Natural killer cell (primary cell): ENCODE results near the gene SLC16A10. TPM values are rescaled to one million over a fixed set of nuclear protein-coding genes. Genes with fewer than 3 reads are reported as not detected.

ENCODE experiments used
- ATAC-seq, 3 donors: fragments of 150-1000 bp in 2 of 3; fragments of 200-7000 bp in 1 of 3; cut with Tn5 transposase; 1 replicate in 1 of 3; 2 replicates in 2 of 3; pipeline ENCODE4 v1.10.0; 2021; ENCODE audit warnings: mild to moderate bottlenecking in 2 of 3, moderate library complexity in 2 of 3
- DNase-seq, 2 donors: peaks; one replicate each; pipeline versions ENCODE4 v3.0.0 to v3.0.0-alpha.2; 2013 to 2021; ENCODE audit warnings: mixed read lengths in 1 of 2
- H3K27ac ChIP-seq: one replicate; pipeline ENCODE4 v1.5.1; 2013; ENCODE audit warnings: mild to moderate bottlenecking, low read length
- H3K27me3 ChIP-seq: one replicate; pipeline ENCODE4 v1.6.1; 2013; ENCODE audit warnings: low read length; ENCODE audit not compliant: control insufficient read depth, insufficient read depth
- H3K36me3 ChIP-seq: one replicate; pipeline ENCODE4 v1.6.1; 2013; ENCODE audit warnings: low read length; ENCODE audit not compliant: control insufficient read depth, insufficient read depth
- H3K4me1 ChIP-seq: one replicate; pipeline ENCODE4 v1.6.1; 2013; ENCODE audit warnings: low read length; ENCODE audit not compliant: control insufficient read depth, insufficient read depth
- H3K4me3 ChIP-seq: one replicate; pipeline ENCODE4 v1.5.1; 2013; ENCODE audit warnings: low read length
- H3K9me3 ChIP-seq: one replicate; pipeline ENCODE4 v1.6.1; 2013; ENCODE audit warnings: low read length; ENCODE audit not compliant: control insufficient read depth, insufficient read depth
- H3K27ac Mint-ChIP-seq, 2 donors: one replicate each; pipeline ENCODE4 v1.8.0; 2022; ENCODE audit warnings: mild to moderate bottlenecking in 2 of 2, mixed read lengths in 2 of 2, moderate library complexity in 1 of 2
- H3K27me3 Mint-ChIP-seq, 2 donors: one replicate each; pipeline ENCODE4 v1.8.0; 2022; ENCODE audit warnings: low read depth in 2 of 2, mixed read lengths in 2 of 2
- H3K36me3 Mint-ChIP-seq: one replicate; pipeline ENCODE4 v1.8.0; 2022; ENCODE audit warnings: mixed read lengths
- H3K4me1 Mint-ChIP-seq, 2 donors: one replicate each; pipeline ENCODE4 v1.8.0; 2022; ENCODE audit warnings: mixed read lengths in 2 of 2
- H3K4me3 Mint-ChIP-seq: one replicate; pipeline ENCODE4 v1.8.0; 2022; ENCODE audit warnings: mild to moderate bottlenecking, moderate library complexity, mixed read lengths
- H3K9me3 Mint-ChIP-seq, 2 donors: one replicate each; pipeline ENCODE4 v1.8.0; 2022; ENCODE audit warnings: mixed read lengths in 2 of 2
- CTCF ChIP-seq: fragments of 200-600 bp; IDR thresholded peaks from one replicate; pipeline ENCODE4 v1.8.0; 2022; ENCODE audit warnings: antibody characterized with exemption
- WGBS: methylation state at CpG from one replicate; pipeline ENCODE4 v1.1.7; 2013; ENCODE audit warnings: missing lambda C conversion rate; ENCODE audit not compliant: insufficient coverage; 5-methylcytosine and 5-hydroxymethylcytosine counted together
- intact Hi-C: fragments of 100-400 bp; cut with micrococcal nuclease; formaldehyde crosslinking; loops from one replicate; pipeline ENCODE4 v1.14.2; 2022
- total RNA-seq, 4 donors: library from RNA; stranded (reverse); fragments of 120-200 nt in 1 of 4; gene quantifications; one replicate each; pipeline versions ENCODE4 v1.2.3 to v1.2.4, GENCODE V29; 2013 to 2022

The SLC16A10 gene
- total RNA-seq, 3 donors from 2014 or later (not counting 1 experiment from before 2014, with no cell fraction given) = 0.05 to 0.53 (median 0.18) TPM

- H3K4me3 Mint-ChIP-seq = no peak overlapping the region
- no peaks in the 10 kb centered on the region for H3K4me1 Mint-ChIP-seq
- ATAC-seq = no peak
- Histone ChIP-seq H3K36me3 (no peaks in the 10 kb centered on the region), H3K9me3 (no peaks in the 10 kb centered on the region), H3K4me1 (no peaks in the 10 kb centered on the region), H3K27ac (no peak overlapping the region), H3K27me3 (no peaks in the 10 kb centered on the region), H3K4me3 (no peak overlapping the region)
- H3K9me3 Mint-ChIP-seq = no peaks in the 10 kb centered on the region
- intact Hi-C loops = no loop called here
- no peaks in the 10 kb centered on the region for H3K36me3 Mint-ChIP-seq
- H3K27ac Mint-ChIP-seq = no peak overlapping the region
- 75% methylated on average over 4 of the region's 5 CpGs for WGBS
- peaks cover 12 to 29% of the 10 kb centered on the region in 2 donors for H3K27me3 Mint-ChIP-seq
- TF ChIP-seq CTCF = no peak
- no peak for DNase-seq
Measured at GRCh38 chr6:111076024-111076695, 11.1 kb upstream of the SLC16A10 start.

- intact Hi-C loops = no loop called here
- Mint-ChIP-seq H3K27me3 (peaks cover 4 to 9% of the 10 kb centered on the region in 2 donors), H3K9me3 (no peaks in the 10 kb centered on the region), H3K4me3 (no peak overlapping the region), H3K36me3 (no peaks in the 10 kb centered on the region), H3K4me1 (no peaks in the 10 kb centered on the region), H3K27ac (no peak overlapping the region)
- Histone ChIP-seq H3K27me3 (no peaks in the 10 kb centered on the region), H3K27ac (no peak overlapping the region), H3K4me1 (no peaks in the 10 kb centered on the region), H3K36me3 (no peaks in the 10 kb centered on the region), H3K4me3 (no peak overlapping the region), H3K9me3 (no peaks in the 10 kb centered on the region)
- no peak for ATAC-seq
- DNase-seq = no peak
- 79% methylated on average over 5 of the region's 5 CpGs for WGBS
- no peak for TF ChIP-seq CTCF
Measured at GRCh38 chr6:111080698-111081097, 6.6 kb upstream of the SLC16A10 start.

- no peaks in the 10 kb centered on the region for H3K9me3 Mint-ChIP-seq
- intact Hi-C loops = no loop called here
- H3K36me3 Mint-ChIP-seq = no peaks in the 10 kb centered on the region
Measured at GRCh38 chr6:111086685-111087084, 618 bp upstream of the SLC16A10 start.

More at GRCh38 chr6:111086685-111087084, 618 bp upstream of the SLC16A10 start:
- peaks cover 13% of the 10 kb centered on the region for H3K27me3 ChIP-seq
- TF ChIP-seq CTCF = no peak
- Mint-ChIP-seq H3K27ac (no peak overlapping the region), H3K4me1 (peaks cover 13 to 14% of the 10 kb centered on the region in 2 donors), H3K27me3 (peaks cover 40 to 49% of the 10 kb centered on the region in 2 donors), H3K4me3 (peak overlapping the region; percentile 78)
- no peak for ATAC-seq
- 38% methylated on average over 4 of the region's 5 CpGs for WGBS
- H3K27ac ChIP-seq = no peak overlapping the region
- DNase-seq = no peak
- H3K36me3 ChIP-seq = no peaks in the 10 kb centered on the region
- no peaks in the 10 kb centered on the region for H3K9me3 ChIP-seq
- H3K4me3 ChIP-seq = peak overlapping the region; percentile 24
- peaks cover 11% of the 10 kb centered on the region for H3K4me1 ChIP-seq
